Smooth muscle cell (in vitro differentiated cells): ENCODE data around the gene ABCA13. TPM values are rescaled to one million over a fixed set of nuclear protein-coding genes. Genes with fewer than 3 reads are reported as not detected.

Source experiments
- DNase-seq: peaks from one replicate; lab custom pipeline; 2025; ENCODE audit not compliant: unreplicated experiment; lab: John Stamatoyannopoulos, UW
- H2AFZ ChIP-seq: fragments of 200-600 bp; sonication (generic); 2 replicates; pipeline ENCODE4 v1.6.0; 2016; ENCODE audit warnings: antibody characterized with exemption, low read depth, mild to moderate bottlenecking
- H3F3A ChIP-seq: fragments of 200-600 bp; sonication (generic); 2 replicates; pipeline ENCODE4 v1.6.0; 2017; ENCODE audit warnings: antibody characterized with exemption, low read depth
- H3K27ac ChIP-seq: fragments of 200-600 bp; sonication (generic); 2 replicates; pipeline ENCODE4 v1.5.1; 2016; ENCODE audit warnings: low read depth, mild to moderate bottlenecking
- H3K27me3 ChIP-seq: fragments of 200-600 bp; sonication (generic); 2 replicates; pipeline ENCODE4 v1.6.1; 2016; ENCODE audit warnings: low read depth, mild to moderate bottlenecking
- H3K36me3 ChIP-seq: fragments of 200-600 bp; sonication (generic); 2 replicates; pipeline ENCODE4 v1.5.1; 2016; ENCODE audit warnings: low read depth
- H3K4me1 ChIP-seq: fragments of 200-600 bp; sonication (generic); 2 replicates; pipeline ENCODE4 v1.5.1; 2016; ENCODE audit warnings: low read depth
- H3K4me2 ChIP-seq: fragments of 200-600 bp; sonication (generic); 2 replicates; pipeline ENCODE4 v1.6.0; 2016; ENCODE audit warnings: mild to moderate bottlenecking
- H3K4me3 ChIP-seq: fragments of 200-600 bp; sonication (generic); 2 replicates; pipeline ENCODE4 v1.5.1; 2016; ENCODE audit warnings: mild to moderate bottlenecking
- H3K79me2 ChIP-seq: fragments of 200-600 bp; sonication (generic); 2 replicates; pipeline ENCODE4 v1.6.0; 2016; ENCODE audit warnings: low read depth, mild to moderate bottlenecking
- H3K9ac ChIP-seq: fragments of 200-600 bp; sonication (generic); 2 replicates; pipeline ENCODE4 v1.6.0; 2016; ENCODE audit warnings: low read depth
- H3K9me3 ChIP-seq: fragments of 200-600 bp; sonication (generic); replicated peaks from 2 replicates; pipeline ENCODE4 v1.5.1; 2016; ENCODE audit warnings: low read depth
- H4K20me1 ChIP-seq: fragments of 200-600 bp; sonication (generic); 2 replicates; pipeline ENCODE4 v1.6.0; 2016; ENCODE audit warnings: low read depth
- CTCF ChIP-seq: fragments of 200-600 bp; sonication (generic); IDR thresholded peaks from 2 replicates; pipeline ENCODE4 v1.5.1; 2017; ENCODE audit warnings: borderline replicate concordance, mild to moderate bottlenecking, antibody characterized with exemption; ENCODE audit not compliant: insufficient read depth, poor library complexity, severe bottlenecking
- WGBS: methylation state at CpG from one replicate; pipeline ENCODE4 v1.1.7; 2016; ENCODE audit warnings: low lambda C conversion rate; 5-methylcytosine and 5-hydroxymethylcytosine counted together
- polyA plus RNA-seq: library from polyadenylated mRNA; unstranded; fragments of >200 nt; fragmentation: Nextera tagmentation; extraction: Ambion mirVana; gene quantifications from 2 replicates; pipeline ENCODE4 v1.2.1, GENCODE V29; 2016
- total RNA-seq: library from RNA; depleted of rRNA; stranded (reverse); fragments of >200 nt; gene quantifications from 2 replicates; pipeline ENCODE4 v1.2.3, GENCODE V29; 2014

Gene ABCA13
- total and polyA plus RNA-seq, 2 experiments from 2014 or later, result not detected

- Histone ChIP-seq H3K36me3 (no peaks in the 10 kb centered on the region), H3K4me3 (no peak overlapping the region), H3K4me1 (no peaks in the 10 kb centered on the region), H3K9me3 (no peaks in the 10 kb centered on the region), H3K27me3 (no peaks in the 10 kb centered on the region), H3K4me2 (no peak overlapping the region), H3F3A (no peaks in the 10 kb centered on the region), H3K27ac (no peak overlapping the region), H3K9ac (no peak overlapping the region), H3K79me2 (no peaks in the 10 kb centered on the region), H4K20me1 (no peaks in the 10 kb centered on the region), H2AFZ (no peak overlapping the region)
- TF ChIP-seq CTCF, result peak; percentile 47
- DNase-seq, result no peak
- 50% methylated on average over 3 of the region's 3 CpGs for WGBS
Observed at GRCh38 chr7:48424731-48425130, 253.5 kb downstream of the ABCA13 start.

GRCh38 chr7:48426331-48426965, 255.2 kb downstream of the ABCA13 start:
- no peaks in the 10 kb centered on the region for H3K4me1 ChIP-seq
- H3K9ac ChIP-seq, result no peak overlapping the region
- H3K27ac ChIP-seq, result no peak overlapping the region
- H3K36me3 ChIP-seq, result no peaks in the 10 kb centered on the region
- TF ChIP-seq CTCF, result no peak
- H3K9me3 ChIP-seq, result no peaks in the 10 kb centered on the region
- H3K27me3 ChIP-seq, result no peaks in the 10 kb centered on the region
- WGBS, result 93% methylated on average over 6 of the region's 6 CpGs
- no peak overlapping the region for H3K4me3 ChIP-seq
- H3F3A ChIP-seq, result no peaks in the 10 kb centered on the region
- no peak overlapping the region for H3K4me2 ChIP-seq
- H4K20me1 ChIP-seq, result no peaks in the 10 kb centered on the region
- H2AFZ ChIP-seq, result no peak overlapping the region
- H3K79me2 ChIP-seq, result no peaks in the 10 kb centered on the region
- no peak for DNase-seq

- Histone ChIP-seq H3K4me2 (no peak overlapping the region), H3K9ac (no peak overlapping the region), H3K27ac (peak overlapping the region; percentile 35), H3F3A (no peaks in the 10 kb centered on the region), H3K9me3 (no peaks in the 10 kb centered on the region), H3K79me2 (no peaks in the 10 kb centered on the region), H2AFZ (no peak overlapping the region), H3K4me3 (no peak overlapping the region), H4K20me1 (no peaks in the 10 kb centered on the region), H3K4me1 (no peaks in the 10 kb centered on the region), H3K27me3 (no peaks in the 10 kb centered on the region), H3K36me3 (no peaks in the 10 kb centered on the region)
- no peak for TF ChIP-seq CTCF
- 86% methylated on average over 5 of the region's 5 CpGs for WGBS
- DNase-seq, result no peak
Observed at GRCh38 chr7:48426966-48427555, 255.8 kb downstream of the ABCA13 start.

GRCh38 chr7:48427671-48428070, 256.4 kb downstream of the ABCA13 start:
- no peaks in the 10 kb centered on the region for H4K20me1 ChIP-seq
- H3K27me3 ChIP-seq, result no peaks in the 10 kb centered on the region
- no peaks in the 10 kb centered on the region for H3F3A ChIP-seq
- H3K27ac ChIP-seq, result peak overlapping the region; percentile 35
- no peaks in the 10 kb centered on the region for H3K9me3 ChIP-seq
- no peak overlapping the region for H3K9ac ChIP-seq
- TF ChIP-seq CTCF, result no peak
- no peaks in the 10 kb centered on the region for H3K79me2 ChIP-seq
- no peak overlapping the region for H2AFZ ChIP-seq
- H3K4me1 ChIP-seq, result no peaks in the 10 kb centered on the region
- H3K4me3 ChIP-seq, result no peak overlapping the region
- no peaks in the 10 kb centered on the region for H3K36me3 ChIP-seq
- 87% methylated on average over 5 of the region's 5 CpGs for WGBS
- H3K4me2 ChIP-seq, result no peak overlapping the region
- no peak for DNase-seq
